GM13976 (cell line): ENCODE data around the gene ERI2.

ENCODE experiments used
- DNase-seq: peaks from one replicate; pipeline ENCODE4 v3.0.0; 2012; ENCODE audit warnings: low spot score
- in situ Hi-C: fragments of 300-500 bp; cut with MboI; formaldehyde crosslinking; loops from one replicate; pipeline ENCODE4 v1.12.0; 2022; ENCODE audit warnings: low sequenced_read_pairs, mixed read lengths, inconsistent platforms; ENCODE audit not compliant: unreplicated experiment
- TF ChIP-seq, protein P1 (sequence below): IDR thresholded peaks from 2 replicates; pipeline ENCODE4 v1.5.1; 2012; ENCODE audit warnings: borderline replicate concordance, mild to moderate bottlenecking; ENCODE audit not compliant: insufficient read depth; ENCODE audit errors: extremely low read depth, missing control alignments, control extremely low read depth

Gene ERI2

DNA sequence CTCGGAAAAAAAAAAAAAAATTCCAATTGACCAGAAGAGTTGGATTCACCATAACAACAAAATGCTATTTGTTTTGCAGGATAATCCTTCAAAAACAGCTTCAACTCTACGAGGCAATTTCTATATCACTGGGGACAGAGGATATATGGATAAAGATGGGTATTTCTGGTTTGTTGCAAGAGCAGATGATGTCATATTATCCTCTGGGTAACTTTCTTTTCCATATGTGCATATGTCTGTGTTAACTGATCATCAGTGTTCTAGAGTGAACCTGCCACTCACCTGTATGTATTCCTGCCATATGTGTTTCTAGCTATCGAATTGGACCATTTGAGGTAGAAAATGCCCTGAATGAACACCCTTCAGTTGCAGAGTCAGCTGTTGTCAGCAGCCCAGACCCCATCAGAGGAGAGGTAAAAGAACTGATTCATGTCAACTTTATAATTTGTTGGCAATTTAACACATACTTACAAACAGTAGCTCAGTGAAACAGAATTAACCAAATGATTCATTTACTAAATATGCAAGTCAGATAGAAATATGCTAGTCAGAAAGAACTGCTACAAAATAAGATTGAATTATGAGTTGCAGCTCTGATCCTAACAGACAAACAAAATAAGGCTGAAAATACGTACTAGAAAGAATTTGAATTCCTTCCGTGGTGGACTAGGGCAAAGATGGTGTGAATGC is 14.2 kb downstream of the ERI2 start:
- DNase-seq, result no peak
- TF ChIP-seq, protein P1, sequence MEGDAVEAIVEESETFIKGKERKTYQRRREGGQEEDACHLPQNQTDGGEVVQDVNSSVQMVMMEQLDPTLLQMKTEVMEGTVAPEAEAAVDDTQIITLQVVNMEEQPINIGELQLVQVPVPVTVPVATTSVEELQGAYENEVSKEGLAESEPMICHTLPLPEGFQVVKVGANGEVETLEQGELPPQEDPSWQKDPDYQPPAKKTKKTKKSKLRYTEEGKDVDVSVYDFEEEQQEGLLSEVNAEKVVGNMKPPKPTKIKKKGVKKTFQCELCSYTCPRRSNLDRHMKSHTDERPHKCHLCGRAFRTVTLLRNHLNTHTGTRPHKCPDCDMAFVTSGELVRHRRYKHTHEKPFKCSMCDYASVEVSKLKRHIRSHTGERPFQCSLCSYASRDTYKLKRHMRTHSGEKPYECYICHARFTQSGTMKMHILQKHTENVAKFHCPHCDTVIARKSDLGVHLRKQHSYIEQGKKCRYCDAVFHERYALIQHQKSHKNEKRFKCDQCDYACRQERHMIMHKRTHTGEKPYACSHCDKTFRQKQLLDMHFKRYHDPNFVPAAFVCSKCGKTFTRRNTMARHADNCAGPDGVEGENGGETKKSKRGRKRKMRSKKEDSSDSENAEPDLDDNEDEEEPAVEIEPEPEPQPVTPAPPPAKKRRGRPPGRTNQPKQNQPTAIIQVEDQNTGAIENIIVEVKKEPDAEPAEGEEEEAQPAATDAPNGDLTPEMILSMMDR, result no peak
- in situ Hi-C loops, result no loop called here

DNA sequence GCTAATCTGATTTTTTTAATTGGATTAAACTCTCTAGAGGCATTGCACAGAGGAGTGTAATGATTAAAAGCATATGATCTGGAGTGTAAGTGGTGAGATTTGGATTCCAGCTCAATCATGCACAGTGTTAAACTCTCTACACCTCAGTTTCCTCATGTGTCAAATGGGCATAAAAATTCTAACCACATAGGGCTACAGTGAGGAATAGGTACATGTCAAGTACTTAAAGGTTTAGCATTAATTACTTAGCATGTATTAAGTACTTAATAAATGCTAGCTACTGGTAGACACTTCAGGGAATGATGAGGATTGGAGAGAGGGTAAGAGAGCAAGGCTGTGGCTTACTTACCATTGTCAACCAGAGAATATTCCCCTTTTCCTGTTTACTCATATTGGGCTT is 17.1 kb downstream of the ERI2 start:
- no peak for DNase-seq
- in situ Hi-C loops, result no loop called here

GRCh38 chr16:20784204-20784603 is 22.1 kb downstream of the ERI2 start:
- no peak for DNase-seq
- in situ Hi-C loops, result no loop called here
- TF ChIP-seq, protein P1, result no peak

More for the DNA sequence above, 17.1 kb downstream of the ERI2 start:
- TF ChIP-seq, protein P1, result no peak

- no peak for DNase-seq
- TF ChIP-seq, protein P1, result no peak
- in situ Hi-C loops, result no loop called here
These were observed 23.8 kb downstream of the ERI2 start for GRCh38 chr16:20782470-20782869.

- DNase-seq, result no peak
- TF ChIP-seq, protein P1, result no peak
- in situ Hi-C loops, result no loop called here
These were observed 24.6 kb downstream of the ERI2 start for GRCh38 chr16:20781697-20782096.

GRCh38 chr16:20774703-20775362 is 31.4 kb downstream of the ERI2 start:
- in situ Hi-C loops, result no loop called here
- DNase-seq, result peak; percentile 50
- TF ChIP-seq, protein P1, result peak; percentile 66
